OCI-LY1 (cell line): ENCODE measurements around the gene PADI1.

Experiments
- H2AFZ ChIP-seq: fragments of 200-600 bp; sonication (generic), shearing (Covaris generic); 2 replicates; pipeline ENCODE4 v1.6.0; 2014; ENCODE audit warnings: antibody characterized with exemption, mild to moderate bottlenecking, low read length
- H3F3A ChIP-seq: fragments of 200-600 bp; sonication (generic), shearing (Covaris generic); 2 replicates; pipeline ENCODE4 v1.6.0; 2014; ENCODE audit warnings: mild to moderate bottlenecking, antibody characterized with exemption, low read length, moderate library complexity; ENCODE audit not compliant: insufficient read depth
- H3K27ac ChIP-seq: fragments of 200-600 bp; sonication (generic); 2 replicates; pipeline ENCODE4 v1.5.1; 2014; ENCODE audit warnings: low read length, mixed run types, mild to moderate bottlenecking, low read depth; ENCODE audit not compliant: poor library complexity, severe bottlenecking
- H3K27me3 ChIP-seq: fragments of 200-600 bp; sonication (generic); 2 replicates; pipeline ENCODE4 v1.6.0; 2014; ENCODE audit warnings: antibody characterized with exemption, mild to moderate bottlenecking, low read length, moderate library complexity; ENCODE audit not compliant: insufficient read depth
- H3K36me3 ChIP-seq: fragments of 200-600 bp; sonication (generic); 2 replicates; pipeline ENCODE4 v1.6.1; 2014; ENCODE audit warnings: mild to moderate bottlenecking, antibody characterized with exemption, low read length, moderate library complexity, mixed read lengths; ENCODE audit not compliant: insufficient read depth
- H3K4me1 ChIP-seq: fragments of 200-600 bp; sonication (generic); 2 replicates; pipeline ENCODE4 v1.5.1; 2014; ENCODE audit warnings: mild to moderate bottlenecking, low read length, moderate library complexity; ENCODE audit not compliant: insufficient read depth, severe bottlenecking
- H3K4me2 ChIP-seq: fragments of 200-600 bp; sonication (generic), shearing (Covaris generic); 2 replicates; pipeline ENCODE4 v1.6.1; 2014; ENCODE audit warnings: low read length
- H3K4me3 ChIP-seq: fragments of 200-600 bp; sonication (generic); 2 replicates; pipeline ENCODE4 v1.5.1; 2014; ENCODE audit warnings: low read length, low read depth, mild to moderate bottlenecking, mixed read lengths; ENCODE audit not compliant: poor library complexity, severe bottlenecking
- H3K79me2 ChIP-seq: fragments of 200-600 bp; shearing (Covaris generic); 2 replicates; pipeline ENCODE4 v1.6.1; 2016; ENCODE audit warnings: mixed run types, low read length, mixed read lengths; ENCODE audit not compliant: insufficient read depth
- H3K9ac ChIP-seq: fragments of 200-600 bp; sonication (generic), shearing (Covaris generic); 2 replicates; pipeline ENCODE4 v1.6.1; 2014; ENCODE audit warnings: mild to moderate bottlenecking, low read length, mixed read lengths
- H3K9me2 ChIP-seq: fragments of 200-600 bp; sonication (generic), shearing (Covaris generic); 2 replicates; pipeline ENCODE4 v1.6.1; 2014; ENCODE audit warnings: low read depth, mild to moderate bottlenecking, low read length, mixed read lengths
- H3K9me3 ChIP-seq: fragments of 200-600 bp; shearing (Covaris generic); 2 replicates; pipeline ENCODE4 v1.6.1; 2014; ENCODE audit warnings: low read length, mixed read lengths
- H4K20me1 ChIP-seq: fragments of 200-600 bp; sonication (generic), shearing (Covaris generic); 2 replicates; pipeline ENCODE4 v1.6.0; 2016; ENCODE audit warnings: mild to moderate bottlenecking, low read length; ENCODE audit not compliant: insufficient read depth
- CTCF ChIP-seq: fragments of 200-600 bp; sonication (generic), shearing (Covaris generic); IDR thresholded peaks from 2 replicates; pipeline ENCODE4 v1.5.1; 2017; ENCODE audit warnings: mild to moderate bottlenecking, antibody characterized with exemption, low read length, moderate library complexity, mixed read lengths
- EZH2 ChIP-seq: fragments of 200-600 bp; sonication (generic), shearing (Covaris generic); IDR thresholded peaks from 2 replicates; pipeline ENCODE4 v1.8.0; 2017; ENCODE audit warnings: borderline replicate concordance, mixed run types, mild to moderate bottlenecking, antibody characterized with exemption, low read length, moderate library complexity, mixed read lengths

PADI1 gene

GRCh38 chr1:17272066-17272465 is 67.1 kb downstream of the PADI1 start:
- Histone ChIP-seq H3K27me3 (no peaks in the 10 kb centered on the region; the same call in 1 of the 2 replicates), H3K4me1 (no peaks in the 10 kb centered on the region), H3F3A (no peaks in the 10 kb centered on the region), H3K9me3 (no peaks in the 10 kb centered on the region), H3K27ac (no peak overlapping the region), H3K9me2 (no peaks in the 10 kb centered on the region), H3K9ac (no peak overlapping the region), H3K36me3 (no peaks in the 10 kb centered on the region), H4K20me1 (no peaks in the 10 kb centered on the region), H3K4me3 (no peak overlapping the region), H3K4me2 (no peak overlapping the region), H2AFZ (no peak overlapping the region), H3K79me2 (no peaks in the 10 kb centered on the region)
- TF ChIP-seq EZH2 = no peak
- TF ChIP-seq CTCF = no peak

- H3K9me3 ChIP-seq = no peaks in the 10 kb centered on the region
- H3K9me2 ChIP-seq = no peaks in the 10 kb centered on the region
- no peaks in the 10 kb centered on the region for H3K79me2 ChIP-seq
- H3K4me2 ChIP-seq = no peak overlapping the region
- no peaks in the 10 kb centered on the region; the same call in 1 of the 2 replicates for H3K27me3 ChIP-seq
- no peak overlapping the region for H3K27ac ChIP-seq
- no peaks in the 10 kb centered on the region for H4K20me1 ChIP-seq
- no peak overlapping the region for H2AFZ ChIP-seq
- no peaks in the 10 kb centered on the region for H3F3A ChIP-seq
- H3K9ac ChIP-seq = no peak overlapping the region
- TF ChIP-seq CTCF (no peak), EZH2 (no peak)
- no peaks in the 10 kb centered on the region for H3K4me1 ChIP-seq
- no peak overlapping the region for H3K4me3 ChIP-seq
- no peaks in the 10 kb centered on the region for H3K36me3 ChIP-seq
These were observed 67.7 kb downstream of the PADI1 start for GRCh38 chr1:17272646-17273045.

GRCh38 chr1:17273096-17273495 is 68.2 kb downstream of the PADI1 start:
- no peaks in the 10 kb centered on the region for H3K4me1 ChIP-seq
- H3K9me3 ChIP-seq = no peaks in the 10 kb centered on the region
- no peaks in the 10 kb centered on the region for H3K9me2 ChIP-seq
- no peaks in the 10 kb centered on the region for H3K79me2 ChIP-seq
- no peak overlapping the region for H2AFZ ChIP-seq
- no peaks in the 10 kb centered on the region for H3F3A ChIP-seq
- TF ChIP-seq EZH2 (no peak), CTCF (no peak)
- H3K4me2 ChIP-seq = no peak overlapping the region
- H3K4me3 ChIP-seq = no peak overlapping the region
- H3K9ac ChIP-seq = no peak overlapping the region
- H3K27ac ChIP-seq = no peak overlapping the region
- no peaks in the 10 kb centered on the region for H3K36me3 ChIP-seq
- no peaks in the 10 kb centered on the region; the same call in 1 of the 2 replicates for H3K27me3 ChIP-seq
- no peaks in the 10 kb centered on the region for H4K20me1 ChIP-seq
